Muscle of leg (tissue), 11 donors: ENCODE data around the gene DENND10. TPM values are rescaled to one million over a fixed set of nuclear protein-coding genes. Genes with fewer than 3 reads are reported as not detected.

Experiments used
- DNase-seq: peaks from one replicate; pipeline ENCODE4 v3.0.0; 2013
- H3K27ac ChIP-seq: one replicate; pipeline ENCODE4 v1.5.1; 2013; ENCODE audit warnings: mild to moderate bottlenecking, low read length, control low read depth
- H3K27me3 ChIP-seq: one replicate; pipeline ENCODE4 v1.6.1; 2013; ENCODE audit warnings: low read length; ENCODE audit not compliant: control insufficient read depth, insufficient read depth
- H3K36me3 ChIP-seq: one replicate; pipeline ENCODE4 v1.6.1; 2013; ENCODE audit warnings: low read length; ENCODE audit not compliant: control insufficient read depth, insufficient read depth
- H3K4me1 ChIP-seq: one replicate; pipeline ENCODE4 v1.6.1; 2013; ENCODE audit warnings: low read length; ENCODE audit not compliant: control insufficient read depth, insufficient read depth
- H3K4me3 ChIP-seq: one replicate; pipeline ENCODE4 v1.5.1; 2013; ENCODE audit warnings: low read length, control low read depth
- H3K9me3 ChIP-seq: replicated peaks from 2 replicates; pipeline ENCODE4 v1.6.1; 2013; ENCODE audit warnings: low read depth, low read length; ENCODE audit not compliant: control insufficient read depth
- WGBS: methylation state at CpG from one replicate; pipeline ENCODE4 v1.1.5; 2013; ENCODE audit warnings: missing lambda C conversion rate; ENCODE audit not compliant: insufficient coverage; 5-methylcytosine and 5-hydroxymethylcytosine counted together
- polyA plus RNA-seq, 8 donors: library from polyadenylated mRNA; unstranded; fragments of 120-200 nt; gene quantifications; one replicate each; pipeline versions ENCODE4 v1.2.1 to v1.2.3, GENCODE V29; 2013; ENCODE audit warnings: inconsistent platforms in 1 of 8, low replicate concordance in 1 of 8; ENCODE audit not compliant: insufficient read length in 8 of 8, insufficient read depth in 1 of 8
- total RNA-seq: library from RNA; stranded (reverse); fragments of 120-200 nt; gene quantifications from one replicate; pipeline ENCODE4 v1.2.4, GENCODE V29; 2013

Gene DENND10
- total and polyA plus RNA-seq, 9 donors = 24.7 to 38.5 (median 33.0) TPM

- no CpG with 5 or more reads among the region's 4 CpGs for WGBS
- DNase-seq = no peak
- H3K4me3 ChIP-seq = no peak overlapping the region
- H3K4me1 ChIP-seq = no peaks in the 10 kb centered on the region
- H3K36me3 ChIP-seq = peaks cover 41% of the 10 kb centered on the region
- no peak overlapping the region for H3K27ac ChIP-seq
- no peaks in the 10 kb centered on the region for H3K27me3 ChIP-seq
- H3K9me3 ChIP-seq = no peaks in the 10 kb centered on the region
These were observed 8.1 kb downstream of the DENND10 start for GRCh38 chr10:119112056-119112455.

GRCh38 chr10:119113751-119114732 is 10.1 kb downstream of the DENND10 start:
- Histone ChIP-seq H3K36me3 (peaks cover 45% of the 10 kb centered on the region), H3K9me3 (no peaks in the 10 kb centered on the region), H3K27me3 (no peaks in the 10 kb centered on the region), H3K4me3 (no peak overlapping the region), H3K27ac (no peak overlapping the region), H3K4me1 (no peaks in the 10 kb centered on the region)
- no peak for DNase-seq
- 53% methylated on average over 5 of the region's 11 CpGs for WGBS

GRCh38 chr10:119115926-119116325 is 12.0 kb downstream of the DENND10 start:
- Histone ChIP-seq H3K27me3 (no peaks in the 10 kb centered on the region), H3K4me3 (no peak overlapping the region), H3K27ac (no peak overlapping the region), H3K4me1 (no peaks in the 10 kb centered on the region), H3K9me3 (no peaks in the 10 kb centered on the region), H3K36me3 (peaks cover 40% of the 10 kb centered on the region)
- WGBS = no CpG with 5 or more reads among the region's 9 CpGs
- DNase-seq = peak; percentile 39

GRCh38 chr10:119116326-119116951 is 12.5 kb downstream of the DENND10 start:
- H3K9me3 ChIP-seq = no peaks in the 10 kb centered on the region
- H3K27ac ChIP-seq = no peak overlapping the region
- no peaks in the 10 kb centered on the region for H3K4me1 ChIP-seq
- peaks cover 45% of the 10 kb centered on the region for H3K36me3 ChIP-seq
- H3K27me3 ChIP-seq = no peaks in the 10 kb centered on the region
- WGBS = no CpG with 5 or more reads among the region's 6 CpGs
- no peak for DNase-seq
- no peak overlapping the region for H3K4me3 ChIP-seq

GRCh38 chr10:119118231-119118630 is 14.3 kb downstream of the DENND10 start:
- H3K27ac ChIP-seq = no peak overlapping the region
- peaks cover 50% of the 10 kb centered on the region for H3K36me3 ChIP-seq
- no peaks in the 10 kb centered on the region for H3K4me1 ChIP-seq
- no peak overlapping the region for H3K4me3 ChIP-seq
- H3K9me3 ChIP-seq = no peaks in the 10 kb centered on the region
- no peak for DNase-seq
- WGBS = 86% methylated on average over 2 of the region's 5 CpGs
- H3K27me3 ChIP-seq = no peaks in the 10 kb centered on the region

GRCh38 chr10:119119400-119119799 is 15.5 kb downstream of the DENND10 start:
- Histone ChIP-seq H3K9me3 (no peaks in the 10 kb centered on the region), H3K36me3 (peaks cover 45% of the 10 kb centered on the region), H3K4me3 (no peak overlapping the region), H3K27ac (no peak overlapping the region), H3K4me1 (no peaks in the 10 kb centered on the region), H3K27me3 (no peaks in the 10 kb centered on the region)
- DNase-seq = no peak
- WGBS = 100% methylated on average over 1 of the region's 1 CpG

- Histone ChIP-seq H3K27ac (no peak overlapping the region), H3K4me1 (no peaks in the 10 kb centered on the region), H3K4me3 (no peak overlapping the region), H3K9me3 (no peaks in the 10 kb centered on the region), H3K36me3 (peaks cover 44% of the 10 kb centered on the region), H3K27me3 (no peaks in the 10 kb centered on the region)
- no peak for DNase-seq
- no CpG with 5 or more reads among the region's 4 CpGs for WGBS
These were observed 16.5 kb downstream of the DENND10 start for GRCh38 chr10:119120413-119120867.

- Histone ChIP-seq H3K9me3 (no peaks in the 10 kb centered on the region), H3K27ac (no peak overlapping the region), H3K4me3 (no peak overlapping the region), H3K27me3 (no peaks in the 10 kb centered on the region), H3K4me1 (no peaks in the 10 kb centered on the region), H3K36me3 (peaks cover 46% of the 10 kb centered on the region)
- no CpG with 5 or more reads among the region's 2 CpGs for WGBS
- DNase-seq = no peak
These were observed 17.0 kb downstream of the DENND10 start for GRCh38 chr10:119120875-119121274.

GRCh38 chr10:119125942-119126341 is 22.0 kb downstream of the DENND10 start:
- H3K4me3 ChIP-seq = no peak overlapping the region
- peaks cover 48% of the 10 kb centered on the region for H3K36me3 ChIP-seq
- H3K27ac ChIP-seq = no peak overlapping the region
- 100% methylated on average over 1 of the region's 2 CpGs for WGBS
- no peaks in the 10 kb centered on the region for H3K4me1 ChIP-seq
- no peak for DNase-seq
- H3K9me3 ChIP-seq = no peaks in the 10 kb centered on the region
- no peaks in the 10 kb centered on the region for H3K27me3 ChIP-seq

- Histone ChIP-seq H3K36me3 (peaks cover 49% of the 10 kb centered on the region), H3K27ac (no peak overlapping the region), H3K4me1 (no peaks in the 10 kb centered on the region), H3K4me3 (no peak overlapping the region), H3K27me3 (no peaks in the 10 kb centered on the region), H3K9me3 (no peaks in the 10 kb centered on the region)
- no peak for DNase-seq
- 100% methylated on average over 1 of the region's 4 CpGs for WGBS
These were observed 25.8 kb downstream of the DENND10 start for GRCh38 chr10:119129721-119130120.
